NB4 (cell line): ENCODE measurements around the gene IMMP2L.

Source experiments
- MYC ChIP-seq: IDR thresholded peaks from 2 replicates; pipeline ENCODE4 v1.6.1; 2011; ENCODE audit warnings: low read depth, low read length
- POLR2A ChIP-seq: IDR thresholded peaks from 2 replicates; pipeline ENCODE4 v1.6.1; 2011; ENCODE audit warnings: mild to moderate bottlenecking; ENCODE audit not compliant: insufficient read length; ENCODE audit errors: extremely low read depth
- TF ChIP-seq, protein P1 (sequence below): IDR thresholded peaks from one replicate; pipeline ENCODE4 v1.5.1; 2012; ENCODE audit warnings: low read depth, low read length
- TF ChIP-seq, protein P2 (sequence below): IDR thresholded peaks from 2 replicates; pipeline ENCODE4 v1.6.1; 2011; ENCODE audit warnings: low read depth, low read length

DNA sequence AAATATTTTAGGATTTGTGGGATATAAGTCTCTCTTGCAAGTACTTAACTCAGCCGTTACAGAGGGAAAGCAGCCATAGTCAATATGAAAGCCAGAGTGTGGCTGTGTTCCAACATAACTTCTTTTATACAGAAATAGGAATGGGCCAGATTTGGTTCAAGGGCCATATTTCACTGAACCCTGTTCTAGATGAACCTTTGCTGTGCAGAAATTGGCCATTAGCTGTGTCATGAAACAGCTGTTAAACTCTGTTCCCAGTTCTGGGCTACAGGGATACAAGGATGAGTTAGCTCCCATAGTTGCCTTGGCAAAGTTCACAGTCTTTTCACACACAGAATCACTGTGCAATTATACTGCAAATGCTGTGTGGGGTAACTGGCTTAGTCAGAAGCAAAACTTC lies 685.3 kb downstream of the IMMP2L start:
- TF ChIP-seq, protein P1, sequence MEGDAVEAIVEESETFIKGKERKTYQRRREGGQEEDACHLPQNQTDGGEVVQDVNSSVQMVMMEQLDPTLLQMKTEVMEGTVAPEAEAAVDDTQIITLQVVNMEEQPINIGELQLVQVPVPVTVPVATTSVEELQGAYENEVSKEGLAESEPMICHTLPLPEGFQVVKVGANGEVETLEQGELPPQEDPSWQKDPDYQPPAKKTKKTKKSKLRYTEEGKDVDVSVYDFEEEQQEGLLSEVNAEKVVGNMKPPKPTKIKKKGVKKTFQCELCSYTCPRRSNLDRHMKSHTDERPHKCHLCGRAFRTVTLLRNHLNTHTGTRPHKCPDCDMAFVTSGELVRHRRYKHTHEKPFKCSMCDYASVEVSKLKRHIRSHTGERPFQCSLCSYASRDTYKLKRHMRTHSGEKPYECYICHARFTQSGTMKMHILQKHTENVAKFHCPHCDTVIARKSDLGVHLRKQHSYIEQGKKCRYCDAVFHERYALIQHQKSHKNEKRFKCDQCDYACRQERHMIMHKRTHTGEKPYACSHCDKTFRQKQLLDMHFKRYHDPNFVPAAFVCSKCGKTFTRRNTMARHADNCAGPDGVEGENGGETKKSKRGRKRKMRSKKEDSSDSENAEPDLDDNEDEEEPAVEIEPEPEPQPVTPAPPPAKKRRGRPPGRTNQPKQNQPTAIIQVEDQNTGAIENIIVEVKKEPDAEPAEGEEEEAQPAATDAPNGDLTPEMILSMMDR: no peak
- TF ChIP-seq MYC: no peak
- TF ChIP-seq POLR2A: no peak
- TF ChIP-seq, protein P2, sequence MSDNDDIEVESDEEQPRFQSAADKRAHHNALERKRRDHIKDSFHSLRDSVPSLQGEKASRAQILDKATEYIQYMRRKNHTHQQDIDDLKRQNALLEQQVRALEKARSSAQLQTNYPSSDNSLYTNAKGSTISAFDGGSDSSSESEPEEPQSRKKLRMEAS: no peak
